ENCODE data around the gene PIEZO2.
"Not testable (repeated sequence)": the region's sequence is repeated elsewhere in the genome, so short reads cannot be mapped to it uniquely, and the experiment has no call there.

Gene PIEZO2

DNA sequence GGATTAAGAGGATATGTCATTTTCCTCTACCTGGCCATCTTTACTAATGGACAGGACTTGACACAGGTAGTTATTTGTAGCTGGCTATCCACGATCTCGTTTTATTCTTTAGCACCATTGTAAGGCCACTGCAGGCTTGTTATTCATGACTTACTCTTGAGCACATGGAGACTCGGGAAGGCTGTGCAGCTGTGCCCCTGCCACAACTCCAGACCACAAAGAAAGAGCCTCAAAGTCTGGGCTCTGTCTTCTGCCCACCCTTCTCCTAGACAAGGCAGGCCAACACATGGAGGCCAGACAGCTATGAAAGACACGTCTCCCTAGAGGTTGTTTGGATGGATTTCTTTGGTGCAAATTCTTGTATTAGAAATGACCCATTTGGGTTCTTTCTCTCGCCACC, 489.8 kb downstream of the PIEZO2 start:
- Histone ChIP-seq H3K4me1 (no peaks in the 10 kb centered on the region), H3K9me3 (no peaks in the 10 kb centered on the region), H3K36me3 (no peaks in the 10 kb centered on the region), H3K4me3 (ENCODE audit: low read depth, low read length) (no peak overlapping the region), H3K27me3 (no peaks in the 10 kb centered on the region)
- TF ChIP-seq, protein P1, sequence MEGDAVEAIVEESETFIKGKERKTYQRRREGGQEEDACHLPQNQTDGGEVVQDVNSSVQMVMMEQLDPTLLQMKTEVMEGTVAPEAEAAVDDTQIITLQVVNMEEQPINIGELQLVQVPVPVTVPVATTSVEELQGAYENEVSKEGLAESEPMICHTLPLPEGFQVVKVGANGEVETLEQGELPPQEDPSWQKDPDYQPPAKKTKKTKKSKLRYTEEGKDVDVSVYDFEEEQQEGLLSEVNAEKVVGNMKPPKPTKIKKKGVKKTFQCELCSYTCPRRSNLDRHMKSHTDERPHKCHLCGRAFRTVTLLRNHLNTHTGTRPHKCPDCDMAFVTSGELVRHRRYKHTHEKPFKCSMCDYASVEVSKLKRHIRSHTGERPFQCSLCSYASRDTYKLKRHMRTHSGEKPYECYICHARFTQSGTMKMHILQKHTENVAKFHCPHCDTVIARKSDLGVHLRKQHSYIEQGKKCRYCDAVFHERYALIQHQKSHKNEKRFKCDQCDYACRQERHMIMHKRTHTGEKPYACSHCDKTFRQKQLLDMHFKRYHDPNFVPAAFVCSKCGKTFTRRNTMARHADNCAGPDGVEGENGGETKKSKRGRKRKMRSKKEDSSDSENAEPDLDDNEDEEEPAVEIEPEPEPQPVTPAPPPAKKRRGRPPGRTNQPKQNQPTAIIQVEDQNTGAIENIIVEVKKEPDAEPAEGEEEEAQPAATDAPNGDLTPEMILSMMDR (IDR thresholded peaks at IDR 0.05; ENCODE audit: low read depth, low read length), result no peak
- DNase-seq, result no peak

DNA sequence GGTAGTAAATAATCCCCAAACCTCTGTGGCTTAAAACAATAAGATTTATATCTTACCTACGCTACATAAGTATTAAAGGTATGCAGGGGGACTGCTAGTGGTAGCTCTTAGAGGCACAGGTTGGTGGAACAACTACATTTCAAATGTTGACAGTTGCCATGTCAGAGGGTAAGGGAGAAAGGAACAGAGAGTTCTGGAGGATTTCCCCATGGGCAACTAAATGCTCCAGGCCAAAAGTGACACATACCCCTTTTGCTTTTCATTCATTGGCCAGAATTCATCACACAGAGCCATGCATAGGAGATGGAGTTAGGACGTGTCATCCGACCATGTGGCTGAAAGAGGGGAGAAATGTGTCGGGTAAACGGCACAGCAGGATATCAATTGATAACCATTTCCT, 490.4 kb downstream of the PIEZO2 start:
- Histone ChIP-seq H3K27me3 (no peaks in the 10 kb centered on the region), H3K4me1 (no peaks in the 10 kb centered on the region), H3K36me3 (no peaks in the 10 kb centered on the region), H3K9me3 (no peaks in the 10 kb centered on the region), H3K4me3 (ENCODE audit: low read depth, low read length) (no peak overlapping the region)
- TF ChIP-seq, protein P1 (IDR thresholded peaks at IDR 0.05; ENCODE audit: low read depth, low read length), result no peak
- DNase-seq, result no peak

DNA sequence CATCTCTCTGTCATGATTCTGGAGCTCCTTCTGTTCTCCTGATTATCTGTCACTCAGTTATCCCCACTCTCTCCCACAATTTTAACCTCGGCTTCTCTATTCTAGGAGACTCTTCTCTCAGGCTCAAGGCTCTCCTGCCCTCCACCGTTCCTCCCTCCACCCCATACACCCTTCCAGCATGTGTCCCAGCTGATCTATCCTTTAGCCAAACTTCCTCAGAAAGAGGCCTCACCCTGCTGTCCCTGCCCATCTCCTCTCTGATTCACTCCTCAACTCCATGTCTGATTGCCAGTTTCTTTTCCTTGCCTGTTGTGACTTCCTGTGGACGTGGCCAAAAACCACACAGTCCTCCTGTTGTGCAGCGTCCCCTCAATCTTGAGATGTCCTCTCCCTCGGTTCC, 505.4 kb downstream of the PIEZO2 start:
- not testable (repeated sequence) for H3K4me3 ChIP-seq (ENCODE audit: low read depth, low read length); H3K9me3 ChIP-seq; H3K36me3 ChIP-seq; H3K4me1 ChIP-seq; H3K27me3 ChIP-seq; DNase-seq

DNA sequence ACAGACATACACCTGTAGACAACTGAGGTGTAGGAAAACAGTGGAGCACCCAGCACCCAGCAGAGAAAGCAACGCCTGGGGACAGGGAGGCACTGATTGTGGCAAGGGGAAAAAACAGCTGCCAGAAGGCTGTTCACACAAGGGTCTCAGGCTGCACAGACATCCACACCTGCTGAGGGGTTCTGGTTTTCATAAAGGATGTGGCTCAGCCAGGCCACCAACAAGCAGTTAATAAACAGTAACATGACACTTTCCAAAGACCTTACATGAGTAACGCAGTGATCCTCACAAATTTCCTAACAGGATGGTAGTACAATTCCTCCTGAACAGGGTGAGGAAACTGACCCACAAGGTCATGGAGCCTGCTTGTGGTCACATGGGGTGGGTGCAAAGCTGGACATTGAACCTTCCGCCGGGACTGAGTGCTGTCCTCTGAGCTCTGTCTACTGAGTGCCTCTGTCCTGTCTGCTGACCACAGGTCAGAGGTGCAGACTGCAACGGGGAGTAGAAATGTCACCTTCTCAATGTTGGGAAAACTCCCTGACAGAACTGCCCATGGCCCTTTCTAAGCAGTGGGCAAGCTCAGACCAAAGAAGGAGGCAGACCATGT, 506.3 kb downstream of the PIEZO2 start:
- not testable (repeated sequence) for H3K4me3 ChIP-seq (ENCODE audit: low read depth, low read length); H3K9me3 ChIP-seq; H3K36me3 ChIP-seq; DNase-seq; H3K27me3 ChIP-seq; H3K4me1 ChIP-seq

DNA sequence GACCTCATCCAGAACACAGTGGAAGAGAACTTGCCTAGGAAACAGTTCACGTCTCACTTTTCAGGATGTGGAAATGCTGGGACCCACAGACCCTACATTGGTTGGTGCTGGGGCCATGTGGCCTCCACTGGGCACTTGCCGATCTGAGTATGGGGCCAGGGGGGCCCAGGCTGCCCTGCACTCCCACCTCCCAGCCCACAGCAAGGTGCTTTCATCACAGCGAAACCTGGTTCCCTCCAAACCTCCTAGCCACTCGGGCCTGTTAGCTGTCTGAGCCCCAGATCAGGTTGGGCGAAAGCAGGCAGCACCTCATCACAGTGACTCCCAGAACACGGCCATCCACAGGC, 510.9 kb downstream of the PIEZO2 start:
- H3K4me3 ChIP-seq (ENCODE audit: low read depth, low read length); H3K36me3 ChIP-seq; H3K27me3 ChIP-seq; DNase-seq; H3K9me3 ChIP-seq; H3K4me1 ChIP-seq: not testable (repeated sequence)

DNA sequence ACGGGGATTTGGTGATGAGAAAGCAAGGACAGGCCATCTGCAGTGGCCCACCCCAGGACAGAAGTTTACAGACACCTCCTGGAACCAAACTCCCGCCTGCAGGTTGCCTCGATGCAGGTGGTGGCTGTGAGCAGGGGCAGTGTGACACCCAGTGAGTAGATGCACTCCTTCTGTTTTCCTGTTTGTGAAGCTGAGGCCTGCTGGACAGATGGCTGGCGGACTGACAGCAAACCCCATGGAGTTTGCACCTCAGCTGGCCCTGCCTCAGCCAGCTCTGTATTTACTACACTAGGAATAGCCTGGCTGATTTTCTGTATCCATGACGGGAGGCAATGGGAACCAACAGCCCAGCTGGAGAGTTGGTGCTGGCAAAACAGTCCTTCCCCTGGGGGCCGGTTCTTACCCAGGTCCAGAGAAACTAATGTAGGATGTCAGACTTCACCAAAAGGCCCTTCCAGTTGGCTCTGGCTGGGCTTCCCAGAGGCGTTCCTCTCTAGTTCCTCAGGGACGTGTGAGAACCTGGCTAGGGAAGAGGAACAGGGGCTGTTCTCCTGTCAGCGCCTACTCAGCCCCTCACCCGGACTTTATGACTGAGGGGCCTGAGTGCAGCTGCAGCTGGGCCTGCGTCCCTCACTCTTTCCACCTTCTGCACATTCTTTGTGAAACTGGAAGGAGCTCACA, 511.4 kb downstream of the PIEZO2 start:
- not testable (repeated sequence) for H3K27me3 ChIP-seq; H3K36me3 ChIP-seq; DNase-seq; H3K4me3 ChIP-seq (ENCODE audit: low read depth, low read length); H3K9me3 ChIP-seq; H3K4me1 ChIP-seq

DNA sequence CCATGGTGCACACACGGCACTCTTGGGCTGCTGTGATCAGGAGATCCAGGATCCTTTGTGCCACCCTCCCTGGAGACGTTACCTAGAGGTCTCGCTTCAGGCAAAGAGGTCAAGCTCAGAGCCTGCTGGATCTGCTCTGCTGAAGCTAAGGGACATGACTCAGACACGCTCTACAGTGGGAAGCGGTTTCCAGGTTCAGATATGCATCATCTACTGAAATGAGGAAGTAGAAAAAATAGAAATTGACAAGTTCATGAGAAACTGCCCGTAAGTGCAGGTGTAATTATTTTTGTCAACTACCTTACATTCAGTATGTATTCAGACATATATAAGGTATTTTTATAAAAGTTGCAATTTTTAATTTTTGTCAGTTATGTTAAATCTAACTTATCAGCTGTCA, 520.3 kb downstream of the PIEZO2 start:
- not testable (repeated sequence) for H3K4me3 ChIP-seq (ENCODE audit: low read depth, low read length); H3K4me1 ChIP-seq; DNase-seq; H3K27me3 ChIP-seq; H3K36me3 ChIP-seq; H3K9me3 ChIP-seq

DNA sequence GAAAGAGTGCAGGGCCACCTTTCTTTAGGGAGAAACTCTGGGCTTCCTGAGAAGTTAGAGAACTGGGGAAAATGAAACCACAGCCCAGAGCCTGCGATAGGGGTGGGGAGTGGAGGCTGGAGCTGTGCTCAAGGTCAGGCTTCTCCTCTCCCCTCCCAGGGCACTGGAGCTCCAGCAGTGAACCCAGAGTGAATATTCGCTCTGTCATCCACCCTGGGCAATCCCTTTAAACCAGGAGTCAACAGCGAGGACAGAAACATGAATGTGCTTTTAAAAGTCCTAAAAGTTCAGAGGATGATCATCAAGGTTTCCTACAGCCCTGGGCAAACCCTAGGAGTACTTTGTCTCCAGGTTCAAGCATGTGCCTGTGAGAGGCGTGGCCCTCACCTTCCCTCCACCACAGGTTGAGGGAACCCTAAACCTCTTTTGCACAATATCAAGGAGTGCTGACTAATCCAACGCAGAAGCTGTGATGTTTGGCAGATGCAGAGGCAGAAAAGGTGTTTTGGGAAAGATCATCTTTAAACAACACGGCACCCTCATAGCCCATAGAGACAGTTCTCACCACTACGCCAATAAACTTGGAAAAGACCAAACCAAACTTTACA, 522.7 kb downstream of the PIEZO2 start:
- H3K9me3 ChIP-seq; H3K27me3 ChIP-seq; H3K4me3 ChIP-seq (ENCODE audit: low read depth, low read length); DNase-seq; H3K36me3 ChIP-seq; H3K4me1 ChIP-seq: not testable (repeated sequence)

DNA sequence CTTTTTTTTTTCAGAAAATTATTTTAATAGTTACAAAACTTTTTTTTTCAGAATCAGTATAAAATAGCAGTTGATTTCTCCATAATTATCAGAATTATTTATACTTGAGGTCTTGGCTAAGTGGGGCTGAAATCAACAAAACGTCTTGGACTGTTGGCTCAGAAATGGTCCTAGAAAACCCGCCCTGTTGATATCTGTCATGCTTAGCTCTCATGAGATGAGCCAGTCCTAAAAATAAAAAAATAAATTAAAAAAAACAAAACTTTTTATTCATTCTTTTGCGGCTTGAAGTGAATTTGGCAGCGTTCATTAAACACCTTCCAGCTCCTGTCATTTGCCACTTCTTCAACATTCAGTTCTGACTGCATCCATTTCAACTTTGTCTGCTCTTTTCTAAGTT, 525.8 kb downstream of the PIEZO2 start:
- H3K27me3 ChIP-seq; H3K4me3 ChIP-seq (ENCODE audit: low read depth, low read length); H3K36me3 ChIP-seq; H3K9me3 ChIP-seq; H3K4me1 ChIP-seq; DNase-seq: not testable (repeated sequence)

DNA sequence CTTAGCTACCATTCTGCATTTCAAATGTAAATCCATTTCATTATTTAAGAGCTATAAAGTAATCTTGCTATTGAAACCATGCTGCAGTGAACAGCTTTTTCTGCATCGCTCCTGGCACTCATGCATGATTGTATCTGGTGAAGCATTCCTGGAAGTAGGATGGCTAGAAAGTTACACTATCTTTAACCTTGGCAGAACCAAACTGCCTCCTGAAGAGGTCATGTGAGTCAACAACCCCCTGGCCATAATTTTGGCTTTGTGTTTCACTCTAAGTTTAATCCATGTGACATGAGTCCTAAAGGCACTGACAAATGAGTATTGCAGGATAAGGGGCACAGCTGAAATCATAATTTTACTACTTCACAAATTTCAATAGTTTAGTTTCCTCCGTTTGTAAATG, 526.4 kb downstream of the PIEZO2 start:
- not testable (repeated sequence) for H3K9me3 ChIP-seq; H3K4me3 ChIP-seq (ENCODE audit: low read depth, low read length); DNase-seq; H3K36me3 ChIP-seq; H3K4me1 ChIP-seq; H3K27me3 ChIP-seq

DNA sequence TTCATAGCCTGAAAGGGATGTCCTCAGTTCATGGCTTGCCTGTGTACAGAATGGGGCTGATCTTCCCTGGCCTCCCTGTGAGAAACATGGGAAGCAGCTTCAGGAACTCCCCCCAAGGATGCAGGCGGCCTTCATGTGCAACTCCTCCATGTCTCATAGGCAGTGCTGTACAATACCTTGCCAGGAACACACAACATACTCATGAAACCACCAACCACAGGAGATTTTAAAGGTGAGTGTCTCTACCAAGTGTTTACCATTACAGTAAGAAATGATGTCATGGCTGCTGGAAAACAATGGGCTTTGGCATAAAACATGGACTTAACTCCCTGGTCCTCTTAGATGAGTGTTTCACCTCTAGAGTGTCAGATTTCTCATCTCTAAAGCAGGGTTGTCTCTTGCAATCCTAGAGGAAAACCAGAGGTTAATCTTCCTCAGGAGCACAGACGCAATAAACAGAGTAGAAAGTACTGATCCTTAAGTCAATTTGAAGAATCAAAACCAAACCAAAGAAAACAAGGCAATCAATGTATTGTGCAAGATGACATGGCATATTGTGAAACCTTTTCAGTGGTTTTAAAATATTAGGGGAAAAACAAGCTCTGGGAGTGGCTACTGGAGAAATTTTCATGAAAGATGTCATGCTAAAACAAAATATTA, 528.6 kb downstream of the PIEZO2 start:
- H3K4me1 ChIP-seq; H3K36me3 ChIP-seq; H3K27me3 ChIP-seq; DNase-seq; H3K9me3 ChIP-seq; H3K4me3 ChIP-seq (ENCODE audit: low read depth, low read length): not testable (repeated sequence)
